Measurements from ENCODE around the gene DPM2. TPM values are rescaled to one million over a fixed set of nuclear protein-coding genes. Genes with fewer than 3 reads are reported as not detected.

The DPM2 gene
- total RNA-seq, 1 donor from 2014 or later: 32.7 TPM

- Mint-ChIP-seq H3K27me3 (ENCODE audit: low read depth, unreplicated experiment) (peaks cover 2% of the 10 kb centered on the region), H3K4me1 (ENCODE audit: low read depth, unreplicated experiment) (peaks cover 7% of the 10 kb centered on the region), H3K4me3 (ENCODE audit: unreplicated experiment) (no peak overlapping the region), H3K36me3 (ENCODE audit: low read depth, unreplicated experiment) (no peaks in the 10 kb centered on the region), H3K27ac (ENCODE audit: unreplicated experiment) (peak overlapping the region; percentile 66), H3K9me3 (ENCODE audit: unreplicated experiment) (no peaks in the 10 kb centered on the region)
- H2AFZ ChIP-seq (ENCODE audit: low read depth, low read length): no peak overlapping the region
- TF ChIP-seq CTCF (IDR thresholded peaks at IDR 0.05; ENCODE audit: insufficient read depth, low read depth, low read length): no peak
- no peak for TF ChIP-seq EZH2 (IDR thresholded peaks at IDR 0.05; ENCODE audit: insufficient read depth, low read length)
- no peak overlapping the region for H3K27ac ChIP-seq (ENCODE audit: low read depth, low read length)
- peaks cover 5% of the 10 kb centered on the region for H3K4me1 ChIP-seq (ENCODE audit: insufficient read depth, low read length)
- H3K4me2 ChIP-seq (ENCODE audit: low read length): no peak overlapping the region
- H3K36me3 ChIP-seq (ENCODE audit: insufficient read depth, low read length): no peaks in the 10 kb centered on the region
- DNase-seq (ENCODE audit: low read depth): no peak
- no peaks in the 10 kb centered on the region for H3K27me3 ChIP-seq (ENCODE audit: insufficient read depth, low read length)
- no peaks in the 10 kb centered on the region for H3K79me2 ChIP-seq (ENCODE audit: insufficient read depth, low read length)
- no peak overlapping the region for H3K4me3 ChIP-seq (ENCODE audit: insufficient read depth, low read depth, low read length)
- no peak for FAIRE-seq
- H4K20me1 ChIP-seq (ENCODE audit: insufficient read depth, low read length): no peaks in the 10 kb centered on the region
- H3K9ac ChIP-seq (ENCODE audit: low read length): no peak overlapping the region
- no peaks in the 10 kb centered on the region for H3K9me3 ChIP-seq (ENCODE audit: insufficient read depth, low read depth, low read length)
These were observed 32.5 kb downstream of the DPM2 start for GRCh38 chr9:127905004-127905728.

GRCh38 chr9:127904561-127905003, 33.1 kb downstream of the DPM2 start:
- Histone ChIP-seq H3K79me2 (ENCODE audit: insufficient read depth, low read length) (no peaks in the 10 kb centered on the region), H3K27me3 (ENCODE audit: insufficient read depth, low read length) (no peaks in the 10 kb centered on the region), H3K4me3 (ENCODE audit: insufficient read depth, low read depth, low read length) (no peak overlapping the region), H3K4me2 (ENCODE audit: low read length) (no peak overlapping the region), H3K27ac (ENCODE audit: low read depth, low read length) (no peak overlapping the region), H4K20me1 (ENCODE audit: insufficient read depth, low read length) (no peaks in the 10 kb centered on the region), H3K9me3 (ENCODE audit: insufficient read depth, low read depth, low read length) (no peaks in the 10 kb centered on the region), H2AFZ (ENCODE audit: low read depth, low read length) (no peak overlapping the region), H3K4me1 (ENCODE audit: insufficient read depth, low read length) (peaks cover 11% of the 10 kb centered on the region), H3K9ac (ENCODE audit: low read length) (no peak overlapping the region), H3K36me3 (ENCODE audit: insufficient read depth, low read length) (no peaks in the 10 kb centered on the region)
- no peaks in the 10 kb centered on the region for H3K36me3 Mint-ChIP-seq (ENCODE audit: low read depth, unreplicated experiment)
- TF ChIP-seq EZH2 (IDR thresholded peaks at IDR 0.05; ENCODE audit: insufficient read depth, low read length) (no peak), CTCF (IDR thresholded peaks at IDR 0.05; ENCODE audit: insufficient read depth, low read depth, low read length) (no peak)
- peaks cover 2% of the 10 kb centered on the region for H3K27me3 Mint-ChIP-seq (ENCODE audit: low read depth, unreplicated experiment)
- peaks cover 7% of the 10 kb centered on the region for H3K4me1 Mint-ChIP-seq (ENCODE audit: low read depth, unreplicated experiment)
- no peaks in the 10 kb centered on the region for H3K9me3 Mint-ChIP-seq (ENCODE audit: unreplicated experiment)
- FAIRE-seq: no peak
- H3K4me3 Mint-ChIP-seq (ENCODE audit: unreplicated experiment): no peak overlapping the region
- H3K27ac Mint-ChIP-seq (ENCODE audit: unreplicated experiment): no peak overlapping the region
- DNase-seq (ENCODE audit: low read depth): no peak
